Measurements from ENCODE around the gene PRKAR1B. TPM values are rescaled to one million over a fixed set of nuclear protein-coding genes. Genes with fewer than 3 reads are reported as not detected.
A peak's percentile ranks its signal among the peaks of the same experiment; 100 is the strongest.

Gene PRKAR1B
- total RNA-seq, 1 experiment from 2014 or later = 43.3 TPM

- Histone ChIP-seq H3K18ac (ENCODE audit: insufficient read length, low read depth, low read length) (no peak overlapping the region), H3K9me3 (ENCODE audit: control insufficient read depth, low read depth, low read length) (no peaks in the 10 kb centered on the region), H2AFZ (ENCODE audit: low read length) (no peak overlapping the region), H2BK12ac (ENCODE audit: insufficient read length, low read depth, low read length) (no peak overlapping the region), H4K8ac (replicated peaks; ENCODE audit: insufficient read length, low read depth, low read length) (no peak overlapping the region), H4K20me1 (ENCODE audit: control insufficient read depth, insufficient read depth, insufficient read length) (no peaks in the 10 kb centered on the region), H3K79me1 (ENCODE audit: insufficient read depth, low read depth, low read length, poor library complexity, severe bottlenecking) (no peaks in the 10 kb centered on the region), H3K23ac (ENCODE audit: insufficient read length, low read depth, low read length) (no peak overlapping the region), H3K4me2 (ENCODE audit: insufficient read depth, insufficient read length, low read length) (no peak overlapping the region), H2BK20ac (ENCODE audit: low read depth, low read length, poor library complexity, severe bottlenecking) (no peak overlapping the region), H3K9ac (ENCODE audit: extremely low read depth, insufficient read length, low read length) (no peak overlapping the region), H3K27ac (ENCODE audit: insufficient read length, low read depth, low read length) (no peak overlapping the region), H2BK120ac (ENCODE audit: low read depth, low read length, poor library complexity, severe bottlenecking) (no peak overlapping the region), H3K27me3 (ENCODE audit: insufficient read depth, low read length) (no peaks in the 10 kb centered on the region), H2BK15ac (ENCODE audit: low read depth, low read length) (no peak overlapping the region), H3K4ac (ENCODE audit: low read depth, low read length) (no peak overlapping the region), H3K4me1 (ENCODE audit: insufficient read depth, low read length) (no peaks in the 10 kb centered on the region; the same call in 1 of the 2 replicates), H4K91ac (ENCODE audit: insufficient read length, low read depth, low read length) (no peak overlapping the region), H4K5ac (ENCODE audit: insufficient read length, low read depth, low read length) (no peak overlapping the region), H2BK5ac (ENCODE audit: insufficient read length, low read length) (no peak overlapping the region), H2AK5ac (ENCODE audit: insufficient read length, low read length) (no peak overlapping the region), H3K56ac (ENCODE audit: insufficient read length, low read depth, low read length) (no peak overlapping the region), H3K23me2 (ENCODE audit: insufficient read length, low read depth, low read length, poor library complexity, severe bottlenecking) (no peaks in the 10 kb centered on the region), H3K14ac (ENCODE audit: insufficient read depth, low read length) (no peak overlapping the region), H3T11ph (ENCODE audit: low read length) (no peak overlapping the region), H3K79me2 (ENCODE audit: insufficient read depth, low read length) (no peaks in the 10 kb centered on the region)
- DNase-seq = no peak
- Mint-ChIP-seq H3K36me3 (ENCODE audit: insufficient read depth in 1 of 3, low read depth in 3 of 3) (peaks cover 16 to 35% (median 30%) of the 10 kb centered on the region in 3 experiments), H3K4me1 (peaks cover 11 to 22% of the 10 kb centered on the region in 2 experiments), H3K27ac (peak overlapping the region in 2 of 3 experiments; percentile 32 to 61; a peak in 2 of 7 replicates), H3K9me3 (peaks cover 0 to 5% of the 10 kb centered on the region in 2 experiments; a peak in 1 of 5 replicates), H3K4me3 (no peak overlapping the region), H3K27me3 (ENCODE audit: low read depth) (no peaks in the 10 kb centered on the region; the same call in none of the 2 replicates)
- no CpG with 5 or more reads among the region's 37 CpGs for WGBS (ENCODE audit: extremely low coverage, insufficient read length, low lambda C conversion rate)
- TF ChIP-seq, protein P1, sequence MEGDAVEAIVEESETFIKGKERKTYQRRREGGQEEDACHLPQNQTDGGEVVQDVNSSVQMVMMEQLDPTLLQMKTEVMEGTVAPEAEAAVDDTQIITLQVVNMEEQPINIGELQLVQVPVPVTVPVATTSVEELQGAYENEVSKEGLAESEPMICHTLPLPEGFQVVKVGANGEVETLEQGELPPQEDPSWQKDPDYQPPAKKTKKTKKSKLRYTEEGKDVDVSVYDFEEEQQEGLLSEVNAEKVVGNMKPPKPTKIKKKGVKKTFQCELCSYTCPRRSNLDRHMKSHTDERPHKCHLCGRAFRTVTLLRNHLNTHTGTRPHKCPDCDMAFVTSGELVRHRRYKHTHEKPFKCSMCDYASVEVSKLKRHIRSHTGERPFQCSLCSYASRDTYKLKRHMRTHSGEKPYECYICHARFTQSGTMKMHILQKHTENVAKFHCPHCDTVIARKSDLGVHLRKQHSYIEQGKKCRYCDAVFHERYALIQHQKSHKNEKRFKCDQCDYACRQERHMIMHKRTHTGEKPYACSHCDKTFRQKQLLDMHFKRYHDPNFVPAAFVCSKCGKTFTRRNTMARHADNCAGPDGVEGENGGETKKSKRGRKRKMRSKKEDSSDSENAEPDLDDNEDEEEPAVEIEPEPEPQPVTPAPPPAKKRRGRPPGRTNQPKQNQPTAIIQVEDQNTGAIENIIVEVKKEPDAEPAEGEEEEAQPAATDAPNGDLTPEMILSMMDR (conservative IDR thresholded peaks at IDR 0.05) = no peak
Measured at GRCh38 chr7:576524-577277, 150.4 kb downstream of the PRKAR1B start.
